Ureter (tissue), 1 donor: ENCODE measurements around the gene KCNJ10. TPM values are rescaled to one million over a fixed set of nuclear protein-coding genes. Genes with fewer than 3 reads are reported as not detected.
A peak's percentile ranks its signal among the peaks of the same experiment; 100 is the strongest.

Source experiments
- DNase-seq: peaks from one replicate; pipeline ENCODE4 v3.0.0-alpha.2; 2020; ENCODE audit warnings: low spot score
- total RNA-seq: library from RNA; stranded (reverse); gene quantifications from one replicate; pipeline ENCODE4 v1.2.4, GENCODE V29; 2023
- donor health status: DM: yes; HTN: yes; CAD: no.

Gene KCNJ10
- total RNA-seq, 1 donor from 2014 or later, result not detected

- peak; percentile 99 for DNase-seq
These were observed 29.0 kb upstream of the KCNJ10 start for GRCh38 chr1:160098852-160099561.

DNA sequence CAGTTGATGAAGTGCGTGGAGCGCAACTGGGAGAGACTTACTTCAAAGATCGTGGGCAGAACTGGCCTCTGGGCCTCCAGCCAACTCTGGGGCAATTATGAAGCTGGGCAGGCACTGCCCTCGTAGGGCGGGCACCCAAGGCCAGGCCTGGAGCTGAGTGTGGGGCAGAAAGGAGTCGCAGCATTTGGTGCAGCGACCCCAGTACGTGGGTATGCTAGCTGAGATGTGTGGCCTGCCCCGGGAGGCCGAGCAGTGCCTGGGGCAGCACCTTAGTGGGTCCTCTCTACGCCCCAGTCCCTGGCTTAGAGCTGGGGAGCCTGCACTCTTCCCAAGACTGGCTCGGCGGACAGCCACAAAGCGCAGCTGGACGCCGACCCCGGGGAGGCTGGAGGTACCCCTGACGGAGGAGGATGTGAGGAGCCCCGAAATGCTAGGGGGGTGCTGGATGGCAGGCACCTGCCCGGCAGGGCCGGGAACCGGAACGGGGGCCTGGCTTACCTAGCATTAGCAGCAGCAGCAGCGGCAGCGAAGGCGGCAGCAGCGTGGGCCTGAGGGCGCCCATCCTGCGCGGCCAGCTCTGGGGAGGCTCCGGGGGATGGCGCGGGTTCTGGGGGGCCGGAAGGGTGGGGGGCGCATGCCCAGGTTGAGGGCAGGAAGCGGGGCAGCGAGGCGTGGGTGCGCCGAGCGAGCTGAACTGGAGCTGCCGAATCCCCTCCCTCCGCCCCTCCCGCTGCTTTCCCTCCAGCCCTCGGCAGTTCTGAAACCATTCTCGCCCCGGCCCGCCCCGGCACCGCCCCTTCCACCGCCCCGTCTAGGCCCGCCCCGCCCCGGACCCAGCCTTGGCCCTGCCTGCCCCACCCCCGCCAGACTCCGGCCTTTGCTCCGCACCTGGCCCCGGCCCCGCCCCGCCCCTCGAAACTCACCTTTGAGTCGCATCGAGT lies 28.2 kb upstream of the KCNJ10 start, which contains the start of gene IGSF8:
Gene IGSF8, minus strand, starts transcription at position 709 of the 941 bp plus-strand sequence. Its CDS starts 147 bp downstream, at position 562.
- peak; percentile 96 for DNase-seq

GRCh38 chr1:160097151-160097910 lies 27.4 kb upstream of the KCNJ10 start:
- no peak for DNase-seq

DNA sequence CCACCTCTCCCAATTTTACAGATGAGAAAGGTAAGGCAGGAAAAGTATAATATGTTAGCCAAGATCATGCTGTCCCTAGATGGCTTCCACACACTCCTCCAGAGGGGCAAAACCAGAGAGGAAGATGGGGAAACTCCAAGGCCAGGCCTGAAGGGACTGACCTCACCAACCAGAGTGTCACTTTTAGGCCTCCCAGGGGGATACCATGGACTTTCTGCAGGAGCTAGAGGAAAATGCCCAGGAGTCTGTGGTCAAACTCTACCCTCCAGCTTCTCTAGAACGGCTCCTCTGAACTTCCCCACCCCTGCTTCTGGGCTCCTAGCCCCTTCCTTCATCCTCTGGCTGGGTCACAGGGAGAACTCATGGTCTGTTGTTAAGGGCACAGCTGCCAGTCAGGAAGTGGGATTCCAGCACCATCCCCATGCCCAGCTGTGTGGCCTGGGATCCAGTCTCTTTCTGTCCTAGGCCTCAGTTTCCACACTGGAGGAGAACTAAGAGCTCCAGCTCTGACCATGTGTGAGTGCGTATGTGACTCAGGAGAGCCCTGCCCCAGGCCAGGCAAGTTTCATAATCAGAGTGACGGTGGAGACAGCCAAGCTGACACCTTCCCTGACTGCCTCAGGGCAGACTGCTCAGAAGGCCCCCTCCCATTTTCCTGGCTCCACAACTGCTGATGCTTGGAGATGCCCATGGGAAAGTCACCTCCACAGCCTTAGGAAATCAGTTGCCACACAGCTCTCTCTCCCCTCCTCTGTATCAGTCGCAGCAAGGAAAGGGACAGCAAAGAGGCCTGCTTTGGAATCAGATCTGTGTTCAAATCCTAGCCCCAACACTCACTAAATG lies 26.5 kb upstream of the KCNJ10 start:
- no peak for DNase-seq

DNA sequence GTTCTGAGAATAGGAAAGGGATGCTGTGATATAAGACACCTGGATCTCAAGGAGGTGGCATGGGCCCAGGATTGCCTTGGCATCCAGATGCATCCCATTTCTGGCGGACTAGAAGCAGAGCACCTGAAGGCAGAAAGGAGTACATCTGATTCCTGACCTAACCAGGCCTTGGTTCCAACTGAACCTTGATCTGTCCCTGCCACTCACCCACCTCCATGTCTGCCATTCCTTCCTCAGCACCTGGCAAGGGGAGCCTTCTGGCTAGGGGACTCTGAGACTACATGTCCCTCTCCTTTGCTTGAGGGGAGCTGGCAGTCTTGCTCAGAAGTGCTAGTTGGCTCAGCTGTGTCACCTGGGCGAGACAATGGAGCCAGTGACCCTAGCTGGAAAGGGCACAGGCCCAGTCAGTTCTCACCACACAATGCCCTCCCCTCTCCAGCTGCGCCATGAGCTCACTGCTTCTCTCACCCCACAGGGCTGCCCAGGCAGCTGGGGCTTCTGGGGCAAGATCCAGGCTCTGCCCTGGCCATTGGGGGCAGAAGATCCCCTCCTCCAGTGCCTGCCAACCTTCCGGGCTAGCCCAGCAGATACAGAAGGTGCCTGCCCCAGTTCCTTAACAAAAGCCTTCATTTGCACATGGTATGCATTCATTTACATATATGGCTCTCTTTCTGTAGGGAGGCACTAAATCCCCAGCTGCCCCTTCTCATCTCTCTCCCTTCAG lies 25.6 kb upstream of the KCNJ10 start:
- no peak for DNase-seq

DNA sequence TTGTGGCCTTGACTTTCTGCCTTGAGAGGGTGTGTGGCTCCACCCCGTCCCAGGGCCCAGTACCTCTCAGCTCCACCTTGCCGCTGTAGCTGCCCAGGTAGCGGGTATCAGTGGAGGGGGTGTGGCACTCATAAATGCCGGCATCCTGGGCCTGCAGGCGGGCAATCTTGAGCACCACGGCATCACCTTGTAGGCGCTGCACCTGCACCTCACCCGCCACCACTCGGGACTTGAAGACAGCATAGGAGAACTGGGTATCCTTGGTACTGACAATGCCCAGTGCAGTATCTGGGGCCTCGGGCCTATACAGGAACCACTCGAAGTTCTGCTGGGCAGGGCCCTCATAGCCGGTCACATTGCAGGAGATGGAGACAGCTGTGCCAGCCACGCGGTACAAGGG lies 24.8 kb upstream of the KCNJ10 start:
- no peak for DNase-seq

DNA sequence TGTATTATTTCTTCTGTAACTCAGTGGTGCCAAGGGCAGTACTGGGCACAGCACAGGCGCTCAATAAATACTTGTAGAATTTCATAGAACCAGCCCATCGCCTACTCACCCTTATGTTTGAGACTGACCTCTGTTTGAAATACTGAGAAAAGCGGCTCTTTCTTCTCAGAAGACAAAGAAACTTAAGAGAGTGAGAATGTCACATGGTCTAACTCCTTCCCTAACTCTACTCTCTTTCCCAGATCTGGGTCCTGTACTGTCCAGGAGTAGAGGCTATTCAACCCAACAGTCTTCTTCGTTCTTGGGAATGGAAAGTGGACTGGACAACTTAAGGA lies 24.3 kb upstream of the KCNJ10 start:
- DNase-seq, result no peak

- no peak for DNase-seq
These were observed 23.8 kb upstream of the KCNJ10 start for GRCh38 chr1:160093624-160094290.

GRCh38 chr1:160093069-160093395 lies 23.1 kb upstream of the KCNJ10 start:
- DNase-seq, result no peak

- no peak for DNase-seq
These were observed 22.6 kb upstream of the KCNJ10 start for GRCh38 chr1:160092366-160093068.

DNA sequence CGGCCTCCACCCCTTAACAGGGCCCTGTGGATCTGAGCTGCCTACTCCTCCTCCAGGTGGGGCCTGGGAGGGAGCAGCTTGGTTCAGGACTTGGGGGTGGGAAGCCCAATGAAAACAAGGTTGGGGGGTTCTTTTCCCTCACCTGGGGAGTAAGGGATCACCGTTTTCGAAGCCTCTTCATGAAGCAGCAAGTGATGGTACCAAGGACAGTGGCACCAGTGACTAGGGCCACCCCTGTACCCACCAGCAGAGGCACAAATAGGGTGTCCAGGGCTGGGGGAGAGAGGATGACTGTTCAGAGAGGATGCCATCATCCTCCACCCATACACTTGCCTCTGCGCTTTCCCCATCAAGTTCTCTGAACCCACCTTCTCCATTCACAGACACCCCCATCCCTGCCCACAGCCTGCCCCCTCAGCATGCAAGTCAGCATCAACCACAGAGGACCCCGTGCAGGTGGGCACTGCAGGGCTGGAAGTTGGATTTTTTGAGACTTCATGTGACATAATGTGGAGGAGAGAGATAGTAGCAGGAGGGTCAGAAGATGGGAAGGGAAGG lies 21.8 kb upstream of the KCNJ10 start:
- no peak for DNase-seq

GRCh38 chr1:160090760-160091159 lies 20.8 kb upstream of the KCNJ10 start:
- no peak for DNase-seq

DNA sequence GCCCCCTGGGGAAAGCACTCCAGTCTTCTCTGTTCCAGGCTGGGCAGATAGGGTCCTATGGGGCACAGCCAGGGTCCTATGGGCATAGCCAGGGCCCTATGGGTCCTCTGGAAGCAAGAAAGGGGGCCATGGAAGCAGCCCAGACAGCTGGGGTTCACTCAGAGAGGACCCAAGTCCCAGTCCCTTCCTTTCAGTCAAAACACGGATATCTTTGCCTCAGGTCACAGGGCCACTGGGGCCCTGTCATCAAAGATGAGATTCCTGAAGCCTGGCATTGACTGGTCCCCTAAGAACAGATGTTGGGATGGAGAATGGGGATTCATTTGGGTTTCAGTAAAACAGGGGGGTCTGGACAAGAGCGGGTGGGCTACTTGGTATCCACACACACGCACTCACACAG lies 19.9 kb upstream of the KCNJ10 start:
- no peak for DNase-seq

GRCh38 chr1:160087118-160087662 lies 17.2 kb upstream of the KCNJ10 start:
- no peak for DNase-seq

- no peak for DNase-seq
These were observed 16.5 kb upstream of the KCNJ10 start for GRCh38 chr1:160086456-160086892.

GRCh38 chr1:160085686-160086455 lies 15.9 kb upstream of the KCNJ10 start:
- peak; percentile 74 for DNase-seq

DNA sequence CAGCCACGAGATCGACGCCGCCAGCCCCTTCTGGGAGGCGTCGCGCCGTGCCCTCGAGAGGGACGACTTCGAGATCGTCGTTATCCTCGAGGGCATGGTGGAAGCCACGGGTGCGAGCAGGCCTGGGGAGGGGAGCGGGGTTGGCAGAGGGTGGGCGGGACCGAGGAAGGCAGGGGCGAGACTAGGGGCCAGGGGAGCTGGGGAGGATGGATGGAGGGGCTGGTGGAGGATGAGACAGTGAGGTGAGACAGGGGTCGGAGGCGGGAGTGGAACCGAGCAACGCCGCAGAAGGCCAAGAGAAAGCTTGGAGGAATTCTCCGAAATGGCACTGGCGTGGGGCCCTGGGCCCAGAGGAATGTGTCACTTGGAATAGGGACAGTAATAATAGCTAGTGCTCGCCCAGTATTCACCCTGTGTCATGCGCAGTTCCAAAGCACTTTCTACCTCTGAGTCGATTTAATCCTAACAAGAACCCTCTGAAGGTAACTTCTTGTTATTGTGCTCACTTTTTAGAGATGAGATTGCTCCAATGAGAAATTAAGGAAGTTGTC lies 14.9 kb upstream of the KCNJ10 start:
- DNase-seq, result no peak
